ENCODE results near the gene ZDHHC14. TPM values are rescaled to one million over a fixed set of nuclear protein-coding genes. Genes with fewer than 3 reads are reported as not detected.

Gene ZDHHC14
- total RNA-seq, 1 donor from 2014 or later: 14.5 TPM

GRCh38 chr6:157656437-157656997, 275.5 kb downstream of the ZDHHC14 start:
- no peak overlapping the region for H3K27ac ChIP-seq
- no peaks in the 10 kb centered on the region for H3K9me3 ChIP-seq
- H3K4me3 ChIP-seq: no peak overlapping the region
- no peak for TF ChIP-seq CTCF (IDR thresholded peaks at IDR 0.05)
- intact Hi-C loops (cut with DNase I): no loop called here
- H3K4me1 ChIP-seq: no peaks in the 10 kb centered on the region
- no peak for DNase-seq (ENCODE audit: low spot score in 2 of 2)
- peaks cover 8 to 12% of the 10 kb centered on the region in 2 donors for H3K36me3 ChIP-seq
- no peaks in the 10 kb centered on the region for H3K27me3 ChIP-seq

- TF ChIP-seq CTCF (IDR thresholded peaks at IDR 0.05): no peak
- no peaks in the 10 kb centered on the region for H3K9me3 ChIP-seq
- H3K36me3 ChIP-seq: peaks cover 8 to 12% of the 10 kb centered on the region in 2 donors
- H3K4me3 ChIP-seq: no peak overlapping the region
- DNase-seq (ENCODE audit: low spot score in 2 of 2): no peak
- H3K27ac ChIP-seq: no peak overlapping the region
- intact Hi-C loops (cut with DNase I): no loop called here
- H3K4me1 ChIP-seq: no peaks in the 10 kb centered on the region
- H3K27me3 ChIP-seq: no peaks in the 10 kb centered on the region
Observed at GRCh38 chr6:157657754-157658153, 276.8 kb downstream of the ZDHHC14 start.

- H3K4me1 ChIP-seq: no peaks in the 10 kb centered on the region
- H3K9me3 ChIP-seq: no peaks in the 10 kb centered on the region
- H3K4me3 ChIP-seq: no peak overlapping the region
- TF ChIP-seq CTCF (IDR thresholded peaks at IDR 0.05): no peak
- intact Hi-C loops (cut with DNase I): no loop called here
- H3K36me3 ChIP-seq: peaks cover 8 to 16% of the 10 kb centered on the region in 2 donors
- DNase-seq (ENCODE audit: low spot score in 2 of 2): no peak
- no peak overlapping the region for H3K27ac ChIP-seq
- no peaks in the 10 kb centered on the region for H3K27me3 ChIP-seq
Observed at GRCh38 chr6:157658301-157658700, 277.3 kb downstream of the ZDHHC14 start.

GRCh38 chr6:157659536-157660271, 278.7 kb downstream of the ZDHHC14 start:
- Histone ChIP-seq H3K36me3 (peaks cover 0 to 10% of the 10 kb centered on the region in 2 donors), H3K4me1 (no peaks in the 10 kb centered on the region), H3K27me3 (no peaks in the 10 kb centered on the region), H3K27ac (no peak overlapping the region), H3K9me3 (no peaks in the 10 kb centered on the region), H3K4me3 (no peak overlapping the region)
- intact Hi-C loops (cut with DNase I): no loop called here
- TF ChIP-seq CTCF (IDR thresholded peaks at IDR 0.05): no peak
- no peak for DNase-seq (ENCODE audit: low spot score in 2 of 2)

GRCh38 chr6:157660414-157660813, 279.4 kb downstream of the ZDHHC14 start:
- H3K4me3 ChIP-seq: no peak overlapping the region
- TF ChIP-seq CTCF (IDR thresholded peaks at IDR 0.05): no peak
- H3K27ac ChIP-seq: no peak overlapping the region
- intact Hi-C loops (cut with DNase I): no loop called here
- no peaks in the 10 kb centered on the region for H3K27me3 ChIP-seq
- peaks cover 0 to 10% of the 10 kb centered on the region in 2 donors for H3K36me3 ChIP-seq
- no peaks in the 10 kb centered on the region for H3K4me1 ChIP-seq
- DNase-seq (ENCODE audit: low spot score in 2 of 2): no peak
- no peaks in the 10 kb centered on the region for H3K9me3 ChIP-seq

All from ascending aorta (tissue), 2 donors.